H1 (cell line): Measurements from ENCODE around the gene GOLGB1. TPM values are rescaled to one million over a fixed set of nuclear protein-coding genes. Genes with fewer than 3 reads are reported as not detected.

Experiments
- CTCF ChIA-PET: fragments of 300-600 bp; sonication (Branson Sonifier 250); formaldehyde crosslinking; loops from one replicate; lab custom pipeline; 2021; ENCODE audit not compliant: partially characterized antibody; lab: Charles Lee
- POLR2A ChIA-PET: fragments of 300-600 bp; sonication (Branson Sonifier 250); formaldehyde crosslinking; loops from one replicate; lab custom pipeline; 2021; ENCODE audit warnings: inconsistent platforms; ENCODE audit not compliant: partially characterized antibody; lab: Charles Lee
- DNase-seq, 2 experiments: peaks; one replicate each; pipeline versions ENCODE4 v3.0.0 to v3.0.0-alpha.2; 2010 to 2022; ENCODE audit warnings: low spot score in 2 of 2, low read depth in 1 of 2, mixed read lengths in 1 of 2
- FAIRE-seq: peaks from 2 replicates; lab custom pipeline; 2011; peaks lifted over from hg19 to GRCh38; lab: Jason Lieb, UNC
- H2AFZ ChIP-seq: 2 replicates; pipeline ENCODE4 v1.8.1; 2012; ENCODE audit warnings: low read length, inconsistent platforms
- H2AK5ac ChIP-seq: 2 replicates; pipeline ENCODE4 v1.6.1; 2013; ENCODE audit warnings: low read depth, low read length
- H2BK120ac ChIP-seq: replicated peaks from 2 replicates; pipeline ENCODE3; 2013; ENCODE audit warnings: low read depth, low read length, inconsistent platforms
- H2BK12ac ChIP-seq: 2 replicates; pipeline ENCODE4 v1.6.1; 2013; ENCODE audit warnings: low read depth, low read length
- H2BK15ac ChIP-seq: 2 replicates; pipeline ENCODE4 v1.6.1; 2013; ENCODE audit warnings: low read length
- H2BK20ac ChIP-seq: 2 replicates; pipeline ENCODE4 v1.6.1; 2013; ENCODE audit warnings: low read length
- H2BK5ac ChIP-seq: 2 replicates; pipeline ENCODE4 v1.6.1; 2013; ENCODE audit warnings: low read depth, low read length
- H3K14ac ChIP-seq: 2 replicates; pipeline ENCODE4 v1.6.1; 2013; ENCODE audit warnings: inconsistent platforms; ENCODE audit not compliant: insufficient read length
- H3K18ac ChIP-seq: 2 replicates; pipeline ENCODE4 v1.6.1; 2013; ENCODE audit warnings: low read length; ENCODE audit errors: extremely low read depth
- H3K23ac ChIP-seq: 2 replicates; pipeline ENCODE4 v1.6.1; 2013; ENCODE audit warnings: inconsistent platforms; ENCODE audit not compliant: insufficient read length
- H3K23me2 ChIP-seq: 2 replicates; pipeline ENCODE4 v1.6.1; 2013; ENCODE audit warnings: low read depth, low read length
- H3K27ac ChIP-seq: 2 replicates; pipeline ENCODE4 v1.6.1; 2011; ENCODE audit warnings: low read depth, low read length, inconsistent platforms
- H3K27me3 ChIP-seq, 4 experiments: replicated peaks in 1 of 4; 1 replicate in 1 of 4; 2 replicates in 3 of 4; pipeline versions ENCODE4 v1.6.1 to v1.8.1; 2011 to 2013; ENCODE audit warnings: low read length in 3 of 4, mild to moderate bottlenecking in 3 of 4, inconsistent platforms in 2 of 4, mixed read lengths in 2 of 4, moderate library complexity in 1 of 4; ENCODE audit not compliant: control insufficient read depth in 3 of 4, insufficient read depth in 3 of 4; ENCODE audit errors: extremely low read depth in 1 of 4
- H3K36me3 ChIP-seq, 4 experiments: 2 replicates each; pipeline versions ENCODE4 v1.6.1 to v1.8.1; 2011 to 2013; ENCODE audit warnings: mild to moderate bottlenecking in 4 of 4, low read length in 3 of 4, moderate library complexity in 2 of 4, control low read depth in 1 of 4, inconsistent platforms in 1 of 4; ENCODE audit not compliant: insufficient read depth in 4 of 4, control insufficient read depth in 2 of 4
- H3K4ac ChIP-seq: replicated peaks from 2 replicates; pipeline ENCODE3; 2013; ENCODE audit warnings: low read length, low read depth, mixed read lengths, inconsistent platforms; ENCODE audit not compliant: insufficient read length
- H3K4me1 ChIP-seq, 4 experiments: replicated peaks in 1 of 4; 1 replicate in 1 of 4; 2 replicates in 3 of 4; pipeline versions ENCODE4 v1.6.1 to v1.8.1; 2011 to 2013; ENCODE audit warnings: low read length in 3 of 4, inconsistent platforms in 2 of 4, mixed read lengths in 1 of 4; ENCODE audit not compliant: insufficient read depth in 4 of 4, control insufficient read depth in 3 of 4
- H3K4me2 ChIP-seq, 2 experiments: 2 replicates each; pipeline versions ENCODE4 v1.6.1 to v1.8.1; 2011 to 2013; ENCODE audit warnings: low read depth in 2 of 2, low read length in 2 of 2, control low read depth in 1 of 2, inconsistent platforms in 1 of 2, mild to moderate bottlenecking in 1 of 2; ENCODE audit not compliant: insufficient read depth in 1 of 2
- H3K4me3 ChIP-seq, 4 experiments: fragments of 200-600, 300-600 bp in 1 of 4; sonication (generic), shearing (Covaris generic), sonication (Bioruptor Twin) in 1 of 4; 2 replicates each; pipeline versions ENCODE4 v1.5.1 to v1.8.1; 2011 to 2016; ENCODE audit warnings: low read length in 4 of 4, low read depth in 3 of 4, control low read depth in 2 of 4, inconsistent platforms in 2 of 4, mild to moderate bottlenecking in 2 of 4, mixed read lengths in 1 of 4, moderate library complexity in 1 of 4; ENCODE audit not compliant: insufficient read depth in 2 of 4; ENCODE audit errors: extremely low read depth in 1 of 4
- H3K56ac ChIP-seq: replicated peaks from 2 replicates; pipeline ENCODE3; 2013; ENCODE audit warnings: low read depth, mild to moderate bottlenecking, mixed read lengths, low read length, inconsistent platforms; ENCODE audit not compliant: insufficient read length
- H3K79me1 ChIP-seq: 2 replicates; pipeline ENCODE4 v1.6.1; 2013; ENCODE audit warnings: low read depth, low read length, control low read depth
- H3K79me2 ChIP-seq, 2 experiments: 2 replicates each; pipeline versions ENCODE4 v1.6.1 to v1.8.1; 2012 to 2013; ENCODE audit warnings: low read length in 2 of 2, mild to moderate bottlenecking in 2 of 2, inconsistent platforms in 1 of 2; ENCODE audit not compliant: insufficient read depth in 2 of 2, control insufficient read depth in 1 of 2
- H3K9ac ChIP-seq, 4 experiments: replicated peaks in 1 of 4; 1 replicate in 1 of 4; 2 replicates in 3 of 4; pipeline versions ENCODE4 v1.6.1 to v1.8.1; 2011 to 2013; ENCODE audit warnings: low read depth in 3 of 4, low read length in 3 of 4, control low read depth in 2 of 4, mild to moderate bottlenecking in 2 of 4, moderate library complexity in 2 of 4, inconsistent platforms in 1 of 4; ENCODE audit errors: extremely low read depth in 1 of 4
- H3K9me3 ChIP-seq, 2 experiments: 2 replicates each; pipeline versions ENCODE4 v1.6.1 to v1.8.1; 2012 to 2013; ENCODE audit warnings: mild to moderate bottlenecking in 2 of 2, moderate library complexity in 2 of 2, control low read depth in 1 of 2, inconsistent platforms in 1 of 2, low read depth in 1 of 2, low read length in 1 of 2, mixed read lengths in 1 of 2; ENCODE audit not compliant: insufficient read depth in 2 of 2
- H4K20me1 ChIP-seq, 2 experiments: replicated peaks in 1 of 2; 2 replicates each; pipeline versions ENCODE3 to v1.8.1; 2011 to 2013; ENCODE audit warnings: inconsistent platforms in 2 of 2, low read length in 2 of 2, mild to moderate bottlenecking in 1 of 2; ENCODE audit not compliant: insufficient read depth in 2 of 2, control insufficient read depth in 1 of 2
- H4K5ac ChIP-seq: 2 replicates; pipeline ENCODE4 v1.6.1; 2013; ENCODE audit warnings: low read length, low read depth, mixed read lengths, inconsistent platforms; ENCODE audit not compliant: insufficient read length
- H4K8ac ChIP-seq: 2 replicates; pipeline ENCODE4 v1.8.0; 2013; ENCODE audit warnings: mild to moderate bottlenecking, moderate library complexity, low read length, inconsistent platforms; ENCODE audit not compliant: insufficient read depth; ENCODE audit errors: extremely low read depth
- H4K91ac ChIP-seq: replicated peaks from 2 replicates; pipeline ENCODE3; 2013; ENCODE audit warnings: low read length, mixed read lengths, inconsistent platforms; ENCODE audit not compliant: insufficient read length
- CHD1 ChIP-seq: IDR thresholded peaks from 2 replicates; pipeline ENCODE4 v1.6.1; 2012; ENCODE audit warnings: low read depth, low read length, improper control_type of control experiment
- CHD2 ChIP-seq: IDR thresholded peaks from 2 replicates; pipeline ENCODE4 v1.6.1; 2012; ENCODE audit warnings: low read length, improper control_type of control experiment
- HDAC6 ChIP-seq: IDR thresholded peaks from one replicate; pipeline ENCODE4 v1.7.1; 2012; ENCODE audit warnings: low read depth, mild to moderate bottlenecking, inconsistent platforms, low read length, moderate library complexity
- JUN ChIP-seq: IDR thresholded peaks from 2 replicates; pipeline ENCODE4 v1.6.1; 2011; ENCODE audit warnings: low read depth, mild to moderate bottlenecking, improper control_type of control experiment, low read length
- KDM4A ChIP-seq: IDR thresholded peaks from one replicate; pipeline ENCODE4 v1.7.1; 2012; ENCODE audit warnings: low read depth, mild to moderate bottlenecking, moderate library complexity, low read length, inconsistent platforms; ENCODE audit not compliant: severe bottlenecking
- POU5F1 ChIP-seq: IDR thresholded peaks from 2 replicates; pipeline ENCODE4 v1.6.1; 2011; ENCODE audit warnings: low read depth, mild to moderate bottlenecking, low read length, moderate library complexity
- RBBP5 ChIP-seq: IDR thresholded peaks from 2 replicates; pipeline ENCODE4 v1.7.1; 2012; ENCODE audit warnings: low read depth, mild to moderate bottlenecking, inconsistent platforms, low read length, moderate library complexity, borderline replicate concordance
- SAP30 ChIP-seq: fragments of 300-600 bp; sonication (generic); IDR thresholded peaks from 2 replicates; pipeline ENCODE4 v1.7.1; 2012; ENCODE audit warnings: low read length, moderate library complexity, mild to moderate bottlenecking, inconsistent platforms; ENCODE audit not compliant: insufficient read depth, insufficient replicate concordance
- SIRT6 ChIP-seq: IDR thresholded peaks from one replicate; pipeline ENCODE4 v1.7.1; 2012; ENCODE audit warnings: low read length, inconsistent platforms
- TCF12 ChIP-seq: IDR thresholded peaks from 2 replicates; pipeline ENCODE4 v1.6.1; 2011; ENCODE audit warnings: low read depth, mild to moderate bottlenecking, low read length
- ZNF274 ChIP-seq: IDR thresholded peaks from 2 replicates; pipeline ENCODE4 v1.7.0; 2012; ENCODE audit warnings: low read length, borderline replicate concordance; ENCODE audit errors: extremely low read depth
- WGBS, 2 experiments: shearing (Covaris generic) in 1 of 2; methylation state at CpG; one replicate each; pipeline versions ENCODE4 v1.1.6 to v1.1.7; 2013 to 2015; ENCODE audit warnings: low lambda C conversion rate in 2 of 2, mixed read lengths in 2 of 2, inconsistent platforms in 1 of 2, low coverage in 1 of 2, missing lambda C conversion rate in 1 of 2; ENCODE audit not compliant: insufficient replicate concordance in 2 of 2, insufficient coverage in 1 of 2, insufficient read length in 1 of 2; ENCODE audit errors: extremely low coverage in 1 of 2, missing lambda C conversion rate in 1 of 2; 5-methylcytosine and 5-hydroxymethylcytosine counted together
- polyA plus RNA-seq, 7 experiments: library from polyadenylated mRNA; depleted of rRNA in 3 of 7; stranded (reverse) in 5 of 7; unstranded in 2 of 7; fragments of >200 nt in 5 of 7; fragments of 200-250 nt in 2 of 7; gene quantifications; 1 replicate in 5 of 7; 2 replicates in 1 of 7; 4 replicates in 1 of 7; pipeline versions ENCODE4 v1.2.1 to v1.2.3, GENCODE V29; 2011 to 2013; ENCODE audit warnings: missing spikeins in 2 of 7, mixed read lengths in 2 of 7
- total RNA-seq: library from RNA; stranded (reverse); fragmentation: NEBNext Ultra II Directional; extraction: Animal tissue kit (Norgen Biotek cat#: 25700); gene quantifications from 2 replicates; pipeline ENCODE4 v1.2.1, GENCODE V29; 2021

Gene GOLGB1
- total and polyA plus RNA-seq, 2 of the 8 experiments (the other 6 are each of a cell fraction or from before 2014, with no cell fraction given): 5.9 to 28.5 TPM

DNA sequence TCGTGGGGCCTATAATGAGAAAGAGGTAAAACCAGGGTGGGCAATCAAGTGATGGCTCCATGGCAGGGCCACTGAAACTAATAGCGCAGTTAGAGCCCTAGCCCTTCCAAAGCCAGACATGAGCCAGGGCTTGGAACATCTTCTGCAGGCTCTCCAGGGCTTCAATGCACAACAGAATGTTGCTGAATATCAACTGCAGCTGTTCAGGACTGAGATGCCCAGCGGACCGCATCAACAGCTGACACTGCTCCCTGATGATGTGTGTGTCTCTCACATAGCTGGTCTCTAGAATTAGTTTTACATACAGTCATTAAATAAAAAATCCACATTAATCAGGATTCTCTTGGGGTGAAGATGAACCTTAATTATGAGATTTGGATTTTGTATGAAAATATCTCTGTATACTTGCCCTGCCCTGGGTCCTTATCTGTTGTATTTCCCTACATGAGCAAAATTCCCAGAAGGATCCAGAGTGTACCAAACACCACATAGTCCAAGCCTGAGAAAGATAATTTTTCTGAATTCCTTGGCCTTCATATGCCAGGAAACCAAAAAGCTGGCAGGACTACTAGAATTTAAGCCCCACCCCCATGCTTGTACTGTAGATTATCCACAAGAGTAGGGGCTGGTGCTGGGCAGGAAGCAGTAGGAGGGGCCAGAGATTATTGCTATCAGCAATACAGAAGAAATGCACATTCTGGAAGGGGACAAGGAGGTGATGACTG is 7.7 kb upstream of the GOLGB1 start:
- no peak overlapping the region for H3K4ac ChIP-seq
- FAIRE-seq: no peak
- H4K5ac ChIP-seq: no peak overlapping the region
- H2AK5ac ChIP-seq: no peak overlapping the region
- H3K79me2 ChIP-seq: no peaks in the 10 kb centered on the region
- no peak overlapping the region for H3K9ac ChIP-seq
- POLR2A ChIA-PET: interaction anchor here (1.1 kb wide), 1 partner anchor 10 kb away, joined by 3 read pairs; no protein-coding TSS in a partner anchor
- no peak for DNase-seq
- no peak overlapping the region for H3K23ac ChIP-seq
- H3K4me1 ChIP-seq: no peaks in the 10 kb centered on the region
- H2BK15ac ChIP-seq: no peak overlapping the region
- H3K4me3 ChIP-seq: no peak overlapping the region
- H2BK5ac ChIP-seq: no peak overlapping the region
- H3K4me2 ChIP-seq: no peak overlapping the region
- H3K18ac ChIP-seq: no peak overlapping the region
- H2BK120ac ChIP-seq: no peak overlapping the region
- no peaks in the 10 kb centered on the region for H3K36me3 ChIP-seq
- H2AFZ ChIP-seq: no peak overlapping the region
- H3K9me3 ChIP-seq: no peaks in the 10 kb centered on the region
- no peaks in the 10 kb centered on the region for H3K27me3 ChIP-seq
- peak overlapping the region; percentile 51; the same call in 1 of the 2 replicates for H4K8ac ChIP-seq
- H4K91ac ChIP-seq: no peak overlapping the region
- WGBS, 2 experiments: 88% methylated on average over 4 of the region's 4 CpGs; no CpG with 5 or more reads in 1 of the 2 experiments
- CTCF ChIA-PET: interaction anchor here (1.1 to 2.0 kb wide), 4 partner anchors 10 to 210 kb away, joined by 3 to 10 read pairs (median 4); no protein-coding TSS in a partner anchor
- no peak overlapping the region for H2BK12ac ChIP-seq
- H3K27ac ChIP-seq: no peak overlapping the region
- no peak overlapping the region for H3K14ac ChIP-seq
- no peak overlapping the region for H2BK20ac ChIP-seq
- H3K79me1 ChIP-seq: no peaks in the 10 kb centered on the region
- H3K56ac ChIP-seq: no peak overlapping the region
- TF ChIP-seq CHD2 (no peak), POU5F1 (no peak), TCF12 (no peak), ZNF274 (no peak), JUN (no peak), HDAC6 (no peak), KDM4A (no peak), SIRT6 (no peak), RBBP5 (no peak), SAP30 (no peak), CHD1 (no peak)
- H3K23me2 ChIP-seq: no peaks in the 10 kb centered on the region
- no peaks in the 10 kb centered on the region for H4K20me1 ChIP-seq
